ENCODE results near the gene SLC9A3.

The SLC9A3 gene

GRCh38 chr5:483434-484140, 40.7 kb downstream of the SLC9A3 start:
- TF ChIP-seq CTCF (IDR thresholded peaks at IDR 0.05; ENCODE audit: insufficient read depth, low read depth, low read length, missing control alignments): no peak

GRCh38 chr5:483011-483410, 41.2 kb downstream of the SLC9A3 start:
- no peak for TF ChIP-seq CTCF (IDR thresholded peaks at IDR 0.05; ENCODE audit: insufficient read depth, low read depth, low read length, missing control alignments)
- no peak overlapping the region for H3K4me3 ChIP-seq (ENCODE audit: low read length)
- no peak for DNase-seq (ENCODE audit: low read depth)

More at GRCh38 chr5:483434-484140, 40.7 kb downstream of the SLC9A3 start:
- no peak for DNase-seq (ENCODE audit: low read depth)
- no peak overlapping the region for H3K4me3 ChIP-seq (ENCODE audit: low read length)

GRCh38 chr5:482506-482905, 41.7 kb downstream of the SLC9A3 start:
- no peak for DNase-seq (ENCODE audit: low read depth)
- no peak for TF ChIP-seq CTCF (IDR thresholded peaks at IDR 0.05; ENCODE audit: insufficient read depth, low read depth, low read length, missing control alignments)
- H3K4me3 ChIP-seq (ENCODE audit: low read length): no peak overlapping the region

GRCh38 chr5:482021-482420, 42.2 kb downstream of the SLC9A3 start:
- no peak for TF ChIP-seq CTCF (IDR thresholded peaks at IDR 0.05; ENCODE audit: insufficient read depth, low read depth, low read length, missing control alignments)
- H3K4me3 ChIP-seq (ENCODE audit: low read length): no peak overlapping the region

GRCh38 chr5:481347-481746, 42.9 kb downstream of the SLC9A3 start:
- DNase-seq (ENCODE audit: low read depth): no peak
- H3K4me3 ChIP-seq (ENCODE audit: low read length): no peak overlapping the region
- TF ChIP-seq CTCF (IDR thresholded peaks at IDR 0.05; ENCODE audit: insufficient read depth, low read depth, low read length, missing control alignments): no peak

More at GRCh38 chr5:482021-482420, 42.2 kb downstream of the SLC9A3 start:
- no peak for DNase-seq (ENCODE audit: low read depth)

GRCh38 chr5:479566-480319, 44.5 kb downstream of the SLC9A3 start:
- no peak overlapping the region for H3K4me3 ChIP-seq (ENCODE audit: low read length)
- no peak for TF ChIP-seq CTCF (IDR thresholded peaks at IDR 0.05; ENCODE audit: insufficient read depth, low read depth, low read length, missing control alignments)
- no peak for DNase-seq (ENCODE audit: low read depth)

All from epithelial cell of esophagus (primary cell).